Stimulated activated CD8-positive, alpha-beta memory T cell treated with anti-CD3 and anti-CD28 coated beads, Interleukin-4, amount 100 ng/mL, for 24 hours (primary cell): Measurements from ENCODE around the gene AP3S2.
"Not testable (repeated sequence)": the region's sequence is repeated elsewhere in the genome, so short reads cannot be mapped to it uniquely, and the experiment has no call there.

Experiments
- DNase-seq: peaks from one replicate; pipeline ENCODE4 v3.0.0-alpha.2; 2020; ENCODE audit warnings: low read depth

The AP3S2 gene

GRCh38 chr15:89903015-89903857 lies 9.4 kb upstream of the AP3S2 start:
- DNase-seq, result no peak

- no peak for DNase-seq
Measured at GRCh38 chr15:89900849-89901248, 7.1 kb upstream of the AP3S2 start.

- DNase-seq, result no peak
Measured at GRCh38 chr15:89899951-89900567, 6.3 kb upstream of the AP3S2 start.

GRCh38 chr15:89899295-89899945 lies 5.6 kb upstream of the AP3S2 start:
- no peak for DNase-seq

GRCh38 chr15:89898614-89899294 lies 5.0 kb upstream of the AP3S2 start:
- no peak for DNase-seq

GRCh38 chr15:89898146-89898545 lies 4.4 kb upstream of the AP3S2 start:
- no peak for DNase-seq

GRCh38 chr15:89893027-89893426 lies 767 bp downstream of the AP3S2 start:
- no peak for DNase-seq

- DNase-seq, result no peak
Measured at GRCh38 chr15:89888214-89888804, 5.5 kb downstream of the AP3S2 start.

GRCh38 chr15:89885611-89886010 lies 8.2 kb downstream of the AP3S2 start:
- DNase-seq, result no peak

- not testable (repeated sequence) for DNase-seq
Measured at GRCh38 chr15:89885179-89885578, 8.6 kb downstream of the AP3S2 start.

- no peak for DNase-seq
Measured at GRCh38 chr15:89883518-89883917, 10.3 kb downstream of the AP3S2 start.

- no peak for DNase-seq
Measured at GRCh38 chr15:89880727-89881126, 13.1 kb downstream of the AP3S2 start.

GRCh38 chr15:89878323-89878722 lies 15.5 kb downstream of the AP3S2 start:
- no peak for DNase-seq

GRCh38 chr15:89877083-89877425 lies 16.7 kb downstream of the AP3S2 start:
- DNase-seq, result no peak

- no peak for DNase-seq
Measured at GRCh38 chr15:89876396-89877082, 17.3 kb downstream of the AP3S2 start.

GRCh38 chr15:89875741-89876140 lies 18.1 kb downstream of the AP3S2 start:
- no peak for DNase-seq

- peak; percentile 76 for DNase-seq
Measured at GRCh38 chr15:89874926-89875564, 18.7 kb downstream of the AP3S2 start.

- no peak for DNase-seq
Measured at GRCh38 chr15:89870688-89871288, 23.0 kb downstream of the AP3S2 start.

- DNase-seq, result no peak
Measured at GRCh38 chr15:89870006-89870405, 23.8 kb downstream of the AP3S2 start.

GRCh38 chr15:89869490-89869889 lies 24.3 kb downstream of the AP3S2 start:
- DNase-seq, result not testable (repeated sequence)
